HG03103 (cell line): Measurements from ENCODE around the gene OTUB2.
A peak's percentile ranks its signal among the peaks of the same experiment; 100 is the strongest.

Source experiments
- ATAC-seq: cut with Tn5 transposase; IDR thresholded peaks from one replicate; pipeline ENCODE4 v1.9.1; 2021; ENCODE audit warnings: low read depth; ENCODE audit not compliant: unreplicated experiment

The OTUB2 gene

DNA sequence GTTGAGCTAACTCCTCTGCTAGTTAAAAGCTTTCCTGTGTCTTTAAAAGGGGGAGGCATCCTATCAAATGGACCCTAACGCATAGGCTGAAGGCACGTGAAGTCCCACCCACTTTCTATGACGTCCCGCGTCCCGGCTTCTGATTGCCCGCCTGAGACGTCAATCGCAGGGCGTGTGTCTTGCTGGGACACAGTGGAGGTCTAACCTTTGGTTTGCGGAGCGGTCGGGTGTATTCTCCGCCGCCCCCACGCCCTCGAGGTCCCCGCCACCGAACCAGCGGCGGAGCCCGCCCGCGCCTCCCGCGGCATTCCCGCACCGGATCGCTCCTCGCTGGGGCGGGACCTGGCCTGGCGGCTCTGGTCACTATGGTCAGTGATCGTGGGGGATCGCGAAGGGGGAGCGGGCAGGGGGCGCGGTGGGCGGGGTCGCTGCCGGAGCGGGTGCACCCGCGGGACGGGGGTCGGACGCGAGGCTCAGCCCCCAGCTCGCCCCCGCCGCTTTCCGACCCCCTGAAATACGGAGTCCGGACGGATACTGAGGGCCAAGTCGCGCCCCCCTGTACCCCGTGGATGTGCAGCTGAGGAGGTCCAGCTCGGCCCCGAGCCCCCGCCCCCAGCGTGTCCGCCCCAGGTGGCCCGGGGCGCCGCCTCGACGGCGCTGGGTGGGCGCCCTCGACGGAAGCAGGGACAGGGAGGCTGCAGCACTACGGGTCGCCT lies at the start of gene OTUB2:
OTUB2 (plus strand) TSS at position 168 of the 716 bp plus-strand sequence; CDS start at position 366, 198 bp downstream.
- peak; percentile 100 for ATAC-seq

DNA sequence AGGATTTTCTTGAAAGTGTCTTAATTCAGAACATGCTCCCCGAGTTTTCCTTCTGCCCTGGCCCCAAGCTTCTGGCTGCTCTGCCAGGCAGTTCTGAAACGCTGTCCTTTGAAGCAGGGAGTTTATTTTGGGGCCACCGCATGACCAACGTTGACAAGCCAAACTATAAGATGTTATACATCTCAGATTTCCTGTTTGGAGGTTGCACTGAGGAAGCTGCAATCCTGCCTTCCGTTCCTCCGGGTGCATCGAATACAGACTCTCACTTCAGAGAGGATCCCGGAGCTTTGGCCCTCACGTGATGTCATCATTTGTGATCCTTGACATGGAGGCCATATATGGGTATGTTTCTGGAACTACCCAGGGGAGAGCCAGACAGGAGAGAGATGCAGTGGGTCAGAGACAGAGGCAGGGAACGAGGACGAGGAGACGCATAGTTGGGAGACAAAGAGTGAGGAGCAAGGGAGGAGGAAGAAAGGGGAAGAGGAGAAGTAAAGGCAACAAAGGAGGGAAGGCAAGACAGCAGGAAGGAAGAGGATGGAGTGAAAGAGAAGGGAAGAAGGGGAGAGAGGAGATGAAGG lies 49.6 kb upstream of the OTUB2 start, which contains the start of gene ASB2:
ASB2 (minus strand) TSS at position 94 of the 581 bp plus-strand sequence. CDS start 12,031 bp downstream, outside the sequence.
- ATAC-seq, result peak; percentile 13

DNA sequence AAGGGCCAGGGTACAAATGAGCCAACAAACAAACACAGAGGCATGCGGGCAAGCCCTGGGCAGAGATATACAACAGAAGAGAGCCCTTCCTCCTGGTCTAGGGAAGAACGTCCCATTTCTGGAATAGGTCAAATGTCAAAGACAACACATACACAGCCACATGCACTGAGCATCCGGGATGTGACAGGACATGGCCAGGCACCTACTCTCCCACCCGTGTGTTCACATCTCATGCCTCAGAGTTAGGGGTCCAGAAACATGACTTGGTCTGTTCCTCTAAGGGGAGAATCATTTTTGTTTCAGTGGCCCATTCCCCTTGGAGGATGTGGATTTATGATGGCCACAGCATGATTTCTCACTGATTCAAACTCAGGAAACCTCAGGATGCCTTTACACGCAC lies 49.0 kb upstream of the OTUB2 start:
- no peak for ATAC-seq

DNA sequence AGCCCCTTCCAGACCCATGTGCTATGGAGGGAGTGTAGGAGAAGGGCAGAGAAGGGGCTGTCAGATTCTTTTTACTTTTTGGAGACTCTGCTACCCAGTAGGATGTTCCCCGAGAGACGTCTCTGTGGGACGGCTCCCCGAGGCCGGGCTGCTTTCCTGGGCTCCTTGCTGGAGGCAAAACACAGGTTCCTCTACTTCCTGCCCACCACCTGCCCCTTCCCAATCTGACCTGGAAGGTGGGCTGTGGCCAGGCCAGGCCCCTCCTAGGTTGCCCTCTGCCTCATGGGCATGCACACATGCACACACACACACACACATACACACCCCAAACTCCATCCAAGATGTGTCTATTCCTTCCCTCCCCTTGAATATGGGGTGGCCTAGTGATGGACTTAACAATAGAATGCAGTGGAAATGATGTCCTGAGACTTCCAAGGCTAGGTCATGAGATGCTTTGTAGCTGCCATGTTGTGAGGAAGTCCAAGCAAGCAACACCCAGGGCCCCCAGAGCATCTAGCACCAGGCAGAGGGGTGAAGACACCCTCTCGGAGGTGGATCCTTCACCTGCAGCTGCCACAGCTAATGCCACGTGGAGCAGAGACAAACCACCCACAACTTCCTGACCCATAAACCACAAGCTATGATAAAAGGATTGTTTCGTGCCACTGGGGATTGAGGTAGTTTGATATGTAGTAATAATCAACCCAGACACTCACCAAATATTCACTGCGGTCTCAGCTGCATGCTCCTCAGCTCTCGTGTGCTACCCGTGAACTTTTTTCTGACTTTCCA lies 48.2 kb upstream of the OTUB2 start:
- ATAC-seq, result no peak

GRCh38 chr14:93978735-93979134 lies 47.4 kb upstream of the OTUB2 start:
- no peak for ATAC-seq

DNA sequence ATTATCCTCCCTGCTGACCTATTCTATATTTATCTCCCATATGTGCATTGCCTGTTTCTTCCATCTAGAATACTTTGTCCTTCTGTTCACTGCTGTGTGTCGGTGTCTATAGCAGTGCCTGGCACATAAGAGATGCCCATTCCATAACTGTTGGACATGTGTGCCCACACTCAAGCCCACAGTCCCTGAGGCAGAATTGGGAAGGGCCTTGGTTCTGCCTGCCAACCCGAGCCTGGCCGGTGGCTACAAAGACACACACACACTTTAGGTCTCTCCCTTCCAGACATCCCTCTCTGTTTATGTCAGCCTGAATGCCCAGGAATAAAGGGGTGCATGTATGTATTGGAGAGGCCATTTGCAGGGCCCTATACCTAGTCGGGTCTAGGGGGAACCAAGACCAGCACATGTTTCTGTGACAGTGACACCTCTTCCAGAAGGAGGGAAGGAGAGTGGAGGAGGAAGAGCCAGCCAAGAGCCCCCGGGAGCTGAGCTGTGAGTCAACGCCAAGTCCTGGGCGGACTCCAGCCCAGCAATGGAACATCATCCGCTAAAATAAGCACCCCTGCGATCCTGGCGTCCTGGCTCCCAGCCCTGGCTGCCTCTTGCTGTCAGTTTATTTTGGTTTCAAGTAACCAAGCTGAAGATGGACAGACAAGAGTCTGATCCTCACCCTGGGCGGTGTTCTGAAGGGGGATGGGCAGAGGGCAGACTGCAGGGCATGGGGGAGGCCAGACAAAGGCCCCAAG lies 45.5 kb upstream of the OTUB2 start:
- no peak for ATAC-seq

DNA sequence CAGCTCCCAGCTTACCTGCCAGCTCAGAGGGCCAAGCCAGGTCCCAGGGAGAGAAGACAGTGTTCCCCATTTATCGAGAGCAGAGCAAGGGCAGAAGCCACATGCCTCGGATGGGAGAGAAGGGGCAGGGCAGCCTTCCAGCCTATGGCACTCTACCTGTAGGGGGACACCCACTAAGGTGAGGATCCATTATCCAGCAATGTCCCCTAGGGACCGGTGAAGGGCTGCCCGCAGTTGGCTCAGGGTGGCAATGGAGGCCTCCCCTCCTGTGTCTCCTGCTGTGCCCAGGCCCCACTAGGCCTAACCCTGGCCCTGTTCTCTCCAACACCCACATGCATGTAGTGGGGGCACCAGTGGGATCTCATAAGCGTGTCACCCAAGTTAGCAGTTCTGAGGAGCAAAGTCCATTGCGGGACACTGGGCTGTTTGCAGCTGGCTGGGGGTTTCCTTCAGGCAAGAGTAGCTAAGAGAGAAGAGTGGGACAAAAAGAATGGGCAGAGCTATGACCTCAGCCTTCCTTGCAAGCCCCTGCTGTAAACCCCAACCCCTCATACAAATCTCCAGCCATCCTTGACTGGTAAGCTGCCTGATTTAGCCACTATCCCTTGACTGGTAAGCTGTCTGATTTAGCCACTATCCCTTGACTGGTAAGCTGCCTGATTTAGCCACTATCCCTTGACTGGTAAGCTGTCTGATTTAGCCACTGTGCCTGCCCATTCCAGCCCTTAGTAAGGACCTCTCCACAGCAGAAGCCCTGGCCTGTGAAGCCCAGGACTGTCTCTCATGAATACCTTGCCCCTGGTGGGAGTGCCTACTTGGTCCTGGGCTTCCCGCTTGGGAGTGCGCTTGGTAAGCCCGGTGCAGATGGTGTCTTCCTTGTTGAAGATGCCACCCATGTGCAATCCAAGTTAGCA lies 44.6 kb upstream of the OTUB2 start:
- no peak for ATAC-seq

- ATAC-seq, result no peak
Observed at GRCh38 chr14:93982230-93983007, 43.7 kb upstream of the OTUB2 start.

- ATAC-seq, result no peak
Observed at GRCh38 chr14:93984070-93984469, 42.1 kb upstream of the OTUB2 start.

- no peak for ATAC-seq
Observed at GRCh38 chr14:93984987-93985410, 41.1 kb upstream of the OTUB2 start.

GRCh38 chr14:93986955-93987354 lies 39.2 kb upstream of the OTUB2 start:
- ATAC-seq, result no peak

- no peak for ATAC-seq
Observed at GRCh38 chr14:93987376-93987775, 38.8 kb upstream of the OTUB2 start.

DNA sequence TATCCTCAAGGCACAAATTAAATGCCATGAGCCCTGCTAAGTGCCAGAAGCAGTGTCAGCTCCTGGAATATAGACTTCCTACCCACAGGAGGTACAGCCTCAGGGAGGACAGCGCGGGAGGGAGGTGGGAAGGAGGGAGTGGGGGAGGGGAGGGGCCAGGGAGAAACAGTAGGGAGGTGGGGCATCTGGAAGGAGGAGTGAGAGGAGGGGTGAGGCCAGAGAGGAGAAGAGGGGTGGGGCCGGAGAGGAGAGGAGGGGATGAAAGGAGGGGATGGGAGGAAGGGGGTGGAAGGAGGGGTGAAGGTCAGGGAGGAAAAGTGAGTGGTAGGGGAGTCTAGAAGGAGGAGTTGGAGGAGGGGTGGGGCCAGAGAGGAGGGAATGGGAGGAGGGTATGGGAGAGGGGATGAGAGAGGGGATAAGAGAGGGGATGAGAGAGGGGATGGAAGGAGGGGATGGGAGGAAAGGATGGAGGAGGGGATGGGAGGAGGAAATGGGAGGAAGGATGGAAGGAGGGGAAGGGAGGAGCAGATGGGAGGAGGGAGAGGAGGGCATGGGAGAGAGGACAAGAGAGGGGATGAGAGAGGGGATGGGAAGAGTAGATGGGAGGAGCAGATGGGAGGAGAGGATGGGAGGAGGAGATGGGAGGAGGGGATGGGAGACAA lies 38.2 kb upstream of the OTUB2 start:
- ATAC-seq, result no peak

GRCh38 chr14:93989939-93990338 lies 36.2 kb upstream of the OTUB2 start:
- no peak for ATAC-seq

GRCh38 chr14:93991212-93991611 lies 34.9 kb upstream of the OTUB2 start:
- ATAC-seq, result no peak

GRCh38 chr14:93991649-93992048 lies 34.5 kb upstream of the OTUB2 start:
- no peak for ATAC-seq

DNA sequence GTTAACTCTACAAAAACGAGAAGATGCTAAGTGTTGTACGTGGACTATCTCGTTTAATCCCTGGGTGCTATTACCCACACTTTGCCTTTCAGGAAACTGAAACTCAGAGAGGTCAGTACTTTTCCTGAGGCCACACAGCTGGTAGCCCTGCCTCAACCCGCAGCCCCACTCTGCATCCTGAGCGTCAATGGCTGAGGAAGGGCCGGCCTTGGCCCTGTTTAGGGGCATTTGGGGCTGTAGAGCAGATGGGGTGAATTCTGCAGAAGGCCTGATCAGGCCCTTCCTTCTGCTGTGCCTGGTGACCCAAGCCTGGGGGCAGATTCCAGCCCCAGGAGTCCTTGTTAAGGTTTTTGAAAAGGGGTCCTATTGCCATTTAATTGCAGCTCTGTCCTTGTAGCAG lies 32.8 kb upstream of the OTUB2 start:
- no peak for ATAC-seq

- ATAC-seq, result no peak
Observed at GRCh38 chr14:93994919-93995682, 31.0 kb upstream of the OTUB2 start.
